Measurements from ENCODE around the gene HES2.
"Not testable (repeated sequence)": the region's sequence is repeated elsewhere in the genome, so short reads cannot be mapped to it uniquely, and the experiment has no call there.

Gene HES2

GRCh38 chr1:6429660-6430411, 10.1 kb upstream of the HES2 start:
- H3K9ac ChIP-seq (ENCODE audit: low read length); H3K4me3 ChIP-seq (ENCODE audit: low read length); H3K4me1 ChIP-seq (ENCODE audit: control insufficient read depth, low read depth, low read length); H3K36me3 ChIP-seq (ENCODE audit: control insufficient read depth, low read depth, low read length); H3K27ac ChIP-seq (ENCODE audit: low read length); H3K9me3 ChIP-seq (ENCODE audit: control insufficient read depth, low read depth, low read length): not testable (repeated sequence)
- peaks cover 32% of the 10 kb centered on the region for H3K27me3 ChIP-seq (ENCODE audit: control insufficient read depth, insufficient read depth, low read length)

GRCh38 chr1:6428453-6428852, 8.7 kb upstream of the HES2 start:
- H3K9me3 ChIP-seq (ENCODE audit: control insufficient read depth, low read depth, low read length); H3K9ac ChIP-seq (ENCODE audit: low read length); H3K27ac ChIP-seq (ENCODE audit: low read length); H3K4me1 ChIP-seq (ENCODE audit: control insufficient read depth, low read depth, low read length); H3K4me3 ChIP-seq (ENCODE audit: low read length); H3K36me3 ChIP-seq (ENCODE audit: control insufficient read depth, low read depth, low read length): not testable (repeated sequence)
- peaks cover 46% of the 10 kb centered on the region for H3K27me3 ChIP-seq (ENCODE audit: control insufficient read depth, insufficient read depth, low read length)

DNA sequence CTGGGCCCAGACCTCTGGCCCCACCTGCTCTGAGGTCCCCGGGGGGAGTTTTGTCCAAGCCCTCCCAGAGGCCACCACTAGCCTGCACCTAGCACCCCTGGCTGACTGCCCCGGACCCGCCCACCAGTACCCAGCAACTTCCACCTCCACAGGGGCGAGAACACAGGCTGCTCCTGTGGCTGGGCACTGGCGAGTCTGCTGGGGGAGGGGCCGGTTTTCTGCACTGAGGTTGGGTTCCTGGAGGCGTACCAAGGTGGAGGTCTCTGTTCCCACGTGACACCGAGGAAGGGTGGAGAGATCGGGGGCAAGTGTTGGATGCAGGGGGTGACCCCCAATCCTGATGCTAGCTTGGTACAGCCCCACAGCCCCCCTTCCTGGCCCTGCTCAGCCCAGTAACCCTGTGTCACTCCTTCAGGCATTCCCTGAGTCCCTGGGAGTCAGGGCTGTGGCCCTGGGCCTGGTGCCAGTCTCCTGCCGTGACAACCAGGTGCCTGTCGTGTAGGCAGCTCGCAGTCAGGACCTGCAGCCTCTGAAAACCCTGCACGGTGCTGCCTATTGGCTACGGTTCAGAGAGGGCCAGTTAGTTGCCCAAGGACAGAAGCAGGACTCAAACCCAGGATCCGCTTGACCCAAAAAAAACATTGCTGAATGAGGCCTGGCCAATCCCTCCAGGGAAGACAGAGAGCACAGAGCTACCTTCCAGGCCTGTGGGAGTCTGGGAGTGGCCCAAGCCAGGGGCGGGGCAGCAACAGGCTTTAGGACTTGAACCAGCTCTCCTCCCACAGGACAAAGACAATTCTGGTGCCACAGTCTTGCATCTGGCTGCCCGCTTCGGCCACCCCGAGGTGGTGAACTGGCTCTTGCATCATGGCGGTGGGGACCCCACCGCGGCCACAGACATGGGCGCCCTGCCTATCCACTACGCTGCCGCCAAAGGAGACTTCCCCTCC, 8.0 kb upstream of the HES2 start:
- Histone ChIP-seq H3K9ac (ENCODE audit: low read length) (no peak overlapping the region), H3K4me1 (ENCODE audit: control insufficient read depth, low read depth, low read length) (no peaks in the 10 kb centered on the region), H3K36me3 (ENCODE audit: control insufficient read depth, low read depth, low read length) (no peaks in the 10 kb centered on the region), H3K27ac (ENCODE audit: low read length) (no peak overlapping the region), H3K9me3 (ENCODE audit: control insufficient read depth, low read depth, low read length) (no peaks in the 10 kb centered on the region), H3K4me3 (ENCODE audit: low read length) (no peak overlapping the region), H3K27me3 (ENCODE audit: control insufficient read depth, insufficient read depth, low read length) (peaks cover 54% of the 10 kb centered on the region)

GRCh38 chr1:6426972-6427350, 7.2 kb upstream of the HES2 start:
- Histone ChIP-seq H3K27me3 (ENCODE audit: control insufficient read depth, insufficient read depth, low read length) (peaks cover 61% of the 10 kb centered on the region), H3K9ac (ENCODE audit: low read length) (no peak overlapping the region), H3K4me1 (ENCODE audit: control insufficient read depth, low read depth, low read length) (no peaks in the 10 kb centered on the region)

DNA sequence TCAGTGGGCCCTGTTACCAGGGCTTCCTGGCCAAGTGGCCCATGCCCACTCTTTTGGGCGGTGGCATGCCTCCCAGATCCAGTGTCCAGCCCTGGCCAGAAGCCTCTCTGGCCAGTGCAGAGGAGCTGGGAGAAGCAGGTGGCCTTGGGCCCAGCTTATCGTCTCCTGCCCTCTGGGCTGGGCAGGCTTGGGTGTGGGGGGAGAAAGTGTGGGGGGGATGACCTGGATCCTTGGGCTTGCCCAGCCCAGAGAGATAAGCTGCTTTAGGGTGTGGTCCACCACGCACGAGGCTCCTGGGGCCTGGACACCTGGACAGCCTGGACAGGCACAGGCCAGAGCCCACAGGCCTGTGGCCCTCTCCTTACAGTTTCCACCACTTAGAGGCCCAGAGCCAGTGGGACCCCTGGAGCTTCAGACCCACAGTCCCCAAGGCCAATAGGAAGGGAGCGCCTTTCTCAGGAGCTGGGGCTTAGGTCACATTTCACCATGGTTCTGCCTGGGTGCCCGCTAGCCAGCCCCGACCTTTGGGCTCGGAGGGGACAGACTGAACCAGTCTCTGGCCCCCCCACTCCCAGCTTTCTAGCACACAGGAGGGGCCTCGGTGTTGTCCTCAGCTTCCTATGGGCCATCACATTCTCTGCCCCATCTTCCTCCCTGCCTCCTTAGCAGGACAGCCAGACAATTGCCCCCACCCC, 6.7 kb upstream of the HES2 start:
- no peaks in the 10 kb centered on the region for H3K36me3 ChIP-seq (ENCODE audit: control insufficient read depth, low read depth, low read length)
- no peak overlapping the region for H3K27ac ChIP-seq (ENCODE audit: low read length)
- no peaks in the 10 kb centered on the region for H3K4me1 ChIP-seq (ENCODE audit: control insufficient read depth, low read depth, low read length)
- no peaks in the 10 kb centered on the region for H3K9me3 ChIP-seq (ENCODE audit: control insufficient read depth, low read depth, low read length)
- H3K4me3 ChIP-seq (ENCODE audit: low read length): no peak overlapping the region
- no peak overlapping the region for H3K9ac ChIP-seq (ENCODE audit: low read length)
- peaks cover 66% of the 10 kb centered on the region for H3K27me3 ChIP-seq (ENCODE audit: control insufficient read depth, insufficient read depth, low read length)

More at GRCh38 chr1:6426972-6427350, 7.2 kb upstream of the HES2 start:
- Histone ChIP-seq H3K27ac (ENCODE audit: low read length) (no peak overlapping the region), H3K9me3 (ENCODE audit: control insufficient read depth, low read depth, low read length) (no peaks in the 10 kb centered on the region), H3K36me3 (ENCODE audit: control insufficient read depth, low read depth, low read length) (no peaks in the 10 kb centered on the region), H3K4me3 (ENCODE audit: low read length) (no peak overlapping the region)

DNA sequence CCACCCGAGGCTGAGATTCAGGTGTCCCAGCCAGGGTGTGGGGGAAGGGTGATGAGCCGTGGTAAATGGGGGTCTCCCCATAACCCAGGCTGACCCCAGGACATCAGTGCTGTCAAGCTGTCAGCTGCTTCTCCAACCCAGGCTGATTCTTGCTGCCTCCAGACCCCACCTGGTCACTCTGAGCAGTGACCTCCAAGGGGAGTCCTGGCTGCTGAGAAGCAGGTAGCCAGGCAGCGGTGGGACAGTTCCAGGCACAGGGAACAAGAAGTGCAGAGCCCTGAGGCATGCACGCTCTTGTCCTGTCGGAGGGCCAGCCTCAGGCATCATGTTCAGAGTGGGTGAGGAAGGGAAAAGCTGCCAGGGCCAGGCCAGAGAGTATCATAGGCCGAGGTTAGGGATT, 5.9 kb upstream of the HES2 start:
- Histone ChIP-seq H3K9ac (ENCODE audit: low read length) (no peak overlapping the region), H3K27ac (ENCODE audit: low read length) (no peak overlapping the region), H3K9me3 (ENCODE audit: control insufficient read depth, low read depth, low read length) (no peaks in the 10 kb centered on the region), H3K4me1 (ENCODE audit: control insufficient read depth, low read depth, low read length) (no peaks in the 10 kb centered on the region), H3K4me3 (ENCODE audit: low read length) (no peak overlapping the region), H3K27me3 (ENCODE audit: control insufficient read depth, insufficient read depth, low read length) (peaks cover 74% of the 10 kb centered on the region), H3K36me3 (ENCODE audit: control insufficient read depth, low read depth, low read length) (no peaks in the 10 kb centered on the region)

DNA sequence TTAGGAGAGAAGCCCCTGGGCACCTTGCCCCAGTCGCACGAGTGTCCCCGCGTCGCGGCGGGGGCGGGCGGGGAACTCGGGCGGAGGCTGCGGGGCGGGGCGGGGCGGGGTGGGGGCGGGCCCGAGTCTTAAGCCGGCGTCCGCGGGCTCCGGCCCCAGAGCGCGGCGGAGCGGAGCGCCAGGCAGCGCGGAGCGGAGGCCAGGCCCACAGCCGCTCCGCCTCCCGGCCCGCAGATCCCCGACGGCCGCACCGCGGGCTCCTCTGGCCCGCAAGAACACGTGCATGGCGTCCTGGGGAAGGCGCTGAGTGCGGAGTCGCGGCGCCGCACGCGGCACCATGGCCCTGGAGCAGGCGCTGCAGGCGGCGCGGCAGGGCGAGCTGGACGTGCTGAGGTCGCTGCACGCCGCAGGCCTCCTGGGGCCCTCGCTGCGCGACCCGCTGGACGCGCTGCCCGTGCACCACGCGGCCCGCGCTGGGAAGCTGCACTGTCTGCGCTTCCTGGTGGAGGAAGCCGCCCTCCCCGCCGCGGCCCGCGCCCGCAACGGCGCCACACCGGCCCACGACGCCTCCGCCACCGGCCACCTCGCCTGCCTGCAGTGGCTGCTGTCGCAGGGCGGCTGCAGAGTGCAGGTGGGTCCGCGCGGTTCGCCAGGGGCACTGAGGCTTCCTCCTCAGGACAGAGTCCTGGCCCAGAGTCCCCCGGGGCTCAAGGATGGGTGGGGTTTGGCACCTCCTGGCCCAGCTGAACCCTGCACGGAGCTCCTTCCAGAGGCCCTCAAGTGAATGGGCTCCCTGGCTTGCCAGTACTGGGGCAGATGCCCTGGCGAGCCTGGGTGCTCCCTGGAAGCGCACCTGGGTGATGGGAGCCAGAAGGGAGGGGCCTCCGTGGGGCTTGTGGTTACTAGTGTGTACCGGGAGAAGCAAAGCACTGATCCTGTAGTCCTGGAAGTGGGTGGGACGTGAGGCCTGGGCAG, 5.2 kb upstream of the HES2 start, which contains the start of gene ESPN:
Gene ESPN (plus strand): TSS at position 158 of the 975 bp plus-strand sequence. CDS start 180 bp downstream, at position 338.
- H3K27me3 ChIP-seq (ENCODE audit: control insufficient read depth, insufficient read depth, low read length): peaks cover 82% of the 10 kb centered on the region
- no peaks in the 10 kb centered on the region for H3K36me3 ChIP-seq (ENCODE audit: control insufficient read depth, low read depth, low read length)
- no peak within 1 kb of the TSS for H3K9ac ChIP-seq (ENCODE audit: low read length)
- no peak within 1 kb of the TSS for H3K4me3 ChIP-seq (ENCODE audit: low read length)
- no peak within 1 kb of the TSS for H3K27ac ChIP-seq (ENCODE audit: low read length)
- no peaks in the 10 kb centered on the region for H3K9me3 ChIP-seq (ENCODE audit: control insufficient read depth, low read depth, low read length)
- H3K4me1 ChIP-seq (ENCODE audit: control insufficient read depth, low read depth, low read length): peaks cover 5% of the 10 kb centered on the region

DNA sequence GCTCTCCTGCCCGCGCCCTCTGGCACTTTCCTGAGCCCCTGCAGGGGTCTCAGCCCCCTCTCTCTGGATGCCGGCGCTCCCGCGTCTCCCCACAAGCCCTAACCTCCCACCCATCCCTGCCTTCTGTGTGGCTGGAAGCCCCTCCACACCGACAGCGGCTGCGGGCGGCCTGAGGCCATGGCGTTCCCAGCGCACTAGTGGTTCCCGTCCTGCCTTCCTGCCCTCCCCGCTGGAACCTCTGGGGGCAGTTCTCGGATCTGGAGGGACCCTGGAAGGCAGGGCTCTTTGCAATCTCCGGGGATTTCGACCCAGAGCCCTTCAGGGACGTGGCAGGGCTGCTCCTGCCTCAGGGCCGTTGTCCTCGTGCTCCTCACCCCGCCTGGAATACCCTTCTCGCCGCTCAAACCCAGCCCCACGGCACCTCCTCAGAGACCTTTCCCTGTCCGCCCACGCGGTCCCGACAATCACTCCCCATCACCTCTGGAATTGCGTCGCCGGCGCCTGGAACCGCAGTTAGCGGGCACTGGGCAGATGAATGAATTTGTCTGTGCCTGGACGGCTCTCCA, 4.4 kb upstream of the HES2 start:
- Histone ChIP-seq H3K36me3 (ENCODE audit: control insufficient read depth, low read depth, low read length) (no peaks in the 10 kb centered on the region), H3K27me3 (ENCODE audit: control insufficient read depth, insufficient read depth, low read length) (peaks cover 86% of the 10 kb centered on the region), H3K9me3 (ENCODE audit: control insufficient read depth, low read depth, low read length) (no peaks in the 10 kb centered on the region), H3K9ac (ENCODE audit: low read length) (no peak overlapping the region), H3K27ac (ENCODE audit: low read length) (no peak overlapping the region), H3K4me1 (ENCODE audit: control insufficient read depth, low read depth, low read length) (peaks cover 5% of the 10 kb centered on the region), H3K4me3 (ENCODE audit: low read length) (no peak overlapping the region)

DNA sequence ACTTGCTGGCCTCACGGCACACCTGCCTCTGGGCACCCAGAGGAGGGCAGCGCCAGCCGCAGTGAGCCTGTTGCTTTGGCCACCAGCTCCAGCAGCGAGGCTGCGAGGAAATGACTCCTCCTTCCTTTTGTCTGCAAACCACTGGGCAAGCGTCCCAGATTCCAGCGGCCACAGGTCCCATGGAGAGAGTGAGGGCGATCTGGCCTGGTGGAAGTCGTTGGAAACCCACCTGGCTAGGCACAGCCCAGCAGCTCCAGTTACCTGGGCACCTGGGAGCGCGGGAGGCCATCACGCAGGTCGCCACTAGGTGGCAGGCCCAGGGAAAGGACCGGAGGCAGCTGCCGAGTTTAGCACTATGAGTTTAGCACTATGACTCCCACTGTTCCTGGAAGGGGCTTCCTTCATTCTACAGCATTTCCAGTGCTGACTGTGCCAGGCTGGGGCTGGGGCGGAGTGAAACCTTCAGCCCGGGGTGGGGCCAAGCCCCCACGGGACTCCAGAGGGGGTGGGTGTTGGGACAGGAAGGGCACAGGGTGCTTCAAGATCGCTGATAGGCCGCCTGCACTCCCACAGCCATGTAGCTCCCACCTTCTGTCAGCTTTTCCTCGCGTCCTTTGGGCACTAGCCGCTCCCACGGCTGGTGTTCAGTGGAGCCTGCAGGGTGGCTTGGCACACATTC, 3.7 kb upstream of the HES2 start:
- H3K4me3 ChIP-seq (ENCODE audit: low read length): no peak overlapping the region
- peaks cover 92% of the 10 kb centered on the region for H3K27me3 ChIP-seq (ENCODE audit: control insufficient read depth, insufficient read depth, low read length)
- H3K4me1 ChIP-seq (ENCODE audit: control insufficient read depth, low read depth, low read length): peaks cover 5% of the 10 kb centered on the region
- H3K36me3 ChIP-seq (ENCODE audit: control insufficient read depth, low read depth, low read length): no peaks in the 10 kb centered on the region
- H3K27ac ChIP-seq (ENCODE audit: low read length): no peak overlapping the region
- no peak overlapping the region for H3K9ac ChIP-seq (ENCODE audit: low read length)
- no peaks in the 10 kb centered on the region for H3K9me3 ChIP-seq (ENCODE audit: control insufficient read depth, low read depth, low read length)

- no peaks in the 10 kb centered on the region for H3K36me3 ChIP-seq (ENCODE audit: control insufficient read depth, low read depth, low read length)
- no peak overlapping the region for H3K4me3 ChIP-seq (ENCODE audit: low read length)
- H3K27me3 ChIP-seq (ENCODE audit: control insufficient read depth, insufficient read depth, low read length): peaks cover 100% of the 10 kb centered on the region
- no peak overlapping the region for H3K9ac ChIP-seq (ENCODE audit: low read length)
- H3K9me3 ChIP-seq (ENCODE audit: control insufficient read depth, low read depth, low read length): no peaks in the 10 kb centered on the region
- peaks cover 5% of the 10 kb centered on the region for H3K4me1 ChIP-seq (ENCODE audit: control insufficient read depth, low read depth, low read length)
- H3K27ac ChIP-seq (ENCODE audit: low read length): no peak overlapping the region
These were observed 1.5 kb upstream of the HES2 start for GRCh38 chr1:6421266-6421665.
